ENCODE data around the gene MEAK7. TPM values are rescaled to one million over a fixed set of nuclear protein-coding genes. Genes with fewer than 3 reads are reported as not detected.

The MEAK7 gene
- total RNA-seq, 1 experiment from 2014 or later = 21.5 TPM

GRCh38 chr16:84508502-84508901, 4.0 kb upstream of the MEAK7 start:
- Mint-ChIP-seq H3K27ac (no peak overlapping the region), H3K4me1 (peaks cover 34 to 43% of the 10 kb centered on the region in 2 experiments), H3K4me3 (no peak overlapping the region), H3K27me3 (ENCODE audit: low read depth) (peaks cover 4% of the 10 kb centered on the region), H3K9me3 (no peaks in the 10 kb centered on the region; a peak in 1 of 5 replicates), H3K36me3 (ENCODE audit: insufficient read depth in 1 of 3, low read depth in 3 of 3) (no peaks in the 10 kb centered on the region)
- Histone ChIP-seq H3K14ac (ENCODE audit: insufficient read depth, low read length) (no peak overlapping the region), H4K20me1 (ENCODE audit: control insufficient read depth, insufficient read depth, insufficient read length) (no peaks in the 10 kb centered on the region), H3K4me2 (ENCODE audit: insufficient read depth, insufficient read length, low read length) (no peak overlapping the region), H3K27me3 (ENCODE audit: insufficient read depth, low read length) (no peaks in the 10 kb centered on the region), H3K56ac (ENCODE audit: insufficient read length, low read depth, low read length) (no peak overlapping the region), H3K23me2 (ENCODE audit: insufficient read length, low read depth, low read length, poor library complexity, severe bottlenecking) (peaks cover 4% of the 10 kb centered on the region), H3K9me3 (ENCODE audit: control insufficient read depth, low read depth, low read length) (no peaks in the 10 kb centered on the region), H3K23ac (ENCODE audit: insufficient read length, low read depth, low read length) (no peak overlapping the region), H3K4ac (ENCODE audit: low read depth, low read length) (no peak overlapping the region), H2BK5ac (ENCODE audit: insufficient read length, low read length) (no peak overlapping the region), H3K4me1 (ENCODE audit: insufficient read depth, low read length) (no peaks in the 10 kb centered on the region; the same call in 1 of the 2 replicates), H3K79me2 (ENCODE audit: insufficient read depth, low read length) (no peaks in the 10 kb centered on the region), H4K91ac (ENCODE audit: insufficient read length, low read depth, low read length) (no peak overlapping the region), H3K79me1 (ENCODE audit: insufficient read depth, low read depth, low read length, poor library complexity, severe bottlenecking) (no peaks in the 10 kb centered on the region), H2BK12ac (ENCODE audit: insufficient read length, low read depth, low read length) (no peak overlapping the region), H4K5ac (ENCODE audit: insufficient read length, low read depth, low read length) (no peak overlapping the region), H2BK15ac (ENCODE audit: low read depth, low read length) (no peak overlapping the region), H3T11ph (ENCODE audit: low read length) (no peak overlapping the region), H3K18ac (ENCODE audit: insufficient read length, low read depth, low read length) (no peak overlapping the region), H2BK120ac (ENCODE audit: low read depth, low read length, poor library complexity, severe bottlenecking) (no peak overlapping the region), H2AFZ (ENCODE audit: low read length) (no peak overlapping the region), H2BK20ac (ENCODE audit: low read depth, low read length, poor library complexity, severe bottlenecking) (no peak overlapping the region), H3K27ac (ENCODE audit: insufficient read length, low read depth, low read length) (no peak overlapping the region), H3K9ac (ENCODE audit: extremely low read depth, insufficient read length, low read length) (no peak overlapping the region), H4K8ac (replicated peaks; ENCODE audit: insufficient read length, low read depth, low read length) (no peak overlapping the region), H2AK5ac (ENCODE audit: insufficient read length, low read length) (no peak overlapping the region)
- WGBS (ENCODE audit: extremely low coverage, insufficient read length, low lambda C conversion rate) = no CpG with 5 or more reads among the region's 8 CpGs
- no peak for TF ChIP-seq CTCF (conservative IDR thresholded peaks at IDR 0.05)
- DNase-seq = no peak
